ENCODE measurements around the gene C1QBP.
"Not testable (repeated sequence)": the region's sequence is repeated elsewhere in the genome, so short reads cannot be mapped to it uniquely, and the experiment has no call there.

Gene C1QBP

GRCh38 chr17:5431949-5432556, 6.9 kb downstream of the C1QBP start:
- DNase-seq, result no peak

- not testable (repeated sequence) for DNase-seq
These were observed 7.7 kb downstream of the C1QBP start for GRCh38 chr17:5431234-5431633.

DNA sequence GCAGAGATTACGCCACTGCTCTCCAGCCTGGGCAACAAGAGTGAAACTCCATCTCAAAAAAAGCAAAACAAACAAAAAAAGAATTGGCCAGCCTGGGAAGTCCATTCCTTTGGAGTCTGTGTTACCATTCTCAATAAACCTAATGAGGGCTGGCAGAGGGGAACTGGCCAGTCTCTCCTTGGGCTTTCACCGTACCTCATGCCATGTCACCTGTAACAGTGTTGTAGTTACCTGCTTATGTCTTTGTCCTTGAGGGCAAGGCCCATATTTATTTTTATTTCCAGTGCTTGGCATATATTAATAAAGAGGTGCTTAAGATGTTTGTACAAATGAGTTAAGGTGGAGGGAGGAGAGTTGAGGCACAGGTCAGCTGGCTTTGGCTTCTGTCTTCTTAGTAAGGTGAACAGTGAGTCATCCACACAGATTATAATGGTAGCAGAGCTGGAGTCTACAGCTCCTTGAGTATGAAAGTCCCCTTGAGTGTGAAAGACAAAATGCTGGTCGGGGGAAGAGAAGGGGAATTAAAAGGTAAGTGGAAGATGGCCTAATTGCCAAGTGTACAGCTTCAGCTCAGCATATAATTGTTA, 8.4 kb downstream of the C1QBP start:
- no peak for DNase-seq

- DNase-seq, result no peak
These were observed 9.6 kb downstream of the C1QBP start for GRCh38 chr17:5429191-5429887.

DNA sequence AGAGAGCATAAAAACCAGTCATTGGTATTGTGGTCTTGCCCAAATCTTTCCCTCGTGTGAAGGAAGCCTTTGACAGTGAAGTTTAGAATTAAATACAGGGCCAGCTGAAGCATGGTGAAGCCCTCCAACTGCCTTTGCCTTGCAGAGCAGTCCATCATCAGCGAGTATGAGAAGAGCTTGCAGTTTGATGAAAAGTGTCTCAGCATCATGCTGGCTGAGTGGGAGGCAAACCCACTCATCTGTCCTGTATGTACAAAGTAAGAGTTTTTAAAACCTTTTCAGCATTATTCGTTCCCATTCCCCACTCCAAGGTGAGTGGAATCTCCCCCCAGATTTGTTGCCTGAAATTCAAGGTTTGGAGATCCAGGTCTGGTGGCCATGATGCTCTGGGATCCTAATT, 13.1 kb downstream of the C1QBP start:
- DNase-seq, result no peak

DNA sequence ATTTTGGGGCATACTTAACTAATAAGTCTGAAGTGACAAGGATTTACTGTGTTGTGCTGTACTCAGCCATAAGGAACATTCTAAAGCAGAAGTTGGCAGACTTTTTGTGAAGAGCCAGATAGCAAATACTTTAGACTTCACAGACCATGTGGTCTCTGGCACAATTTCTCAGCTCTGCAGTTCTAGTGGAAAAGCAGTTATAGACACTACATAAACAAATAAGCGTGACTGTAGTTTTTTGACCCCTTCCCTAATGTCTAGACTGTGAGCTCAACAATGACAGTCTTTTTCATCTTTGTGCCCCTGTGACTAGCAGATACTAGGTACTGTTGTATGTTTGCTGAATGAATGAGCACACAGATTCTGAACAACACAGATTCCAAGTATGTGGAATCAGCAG, 14.0 kb downstream of the C1QBP start:
- DNase-seq, result no peak

GRCh38 chr17:5422505-5422904, 16.4 kb downstream of the C1QBP start:
- DNase-seq, result peak; percentile 80

GRCh38 chr17:5419959-5420653, 18.8 kb downstream of the C1QBP start, which contains the start of gene RPAIN:
RPAIN (plus strand) TSS chr17:5420182; CDS start chr17:5420211, 29 bp downstream.
- DNase-seq, result peak; percentile 95

GRCh38 chr17:5419356-5419958, 19.5 kb downstream of the C1QBP start, which contains the start of gene NUP88:
NUP88 (minus strand) TSS chr17:5419662; CDS start chr17:5419650, 12 bp downstream.
- peak; percentile 97 for DNase-seq

- peak; percentile 60 for DNase-seq
These were observed 20.0 kb downstream of the C1QBP start for GRCh38 chr17:5418858-5419355.

- no peak for DNase-seq
These were observed 22.1 kb downstream of the C1QBP start for GRCh38 chr17:5416901-5417300.

DNA sequence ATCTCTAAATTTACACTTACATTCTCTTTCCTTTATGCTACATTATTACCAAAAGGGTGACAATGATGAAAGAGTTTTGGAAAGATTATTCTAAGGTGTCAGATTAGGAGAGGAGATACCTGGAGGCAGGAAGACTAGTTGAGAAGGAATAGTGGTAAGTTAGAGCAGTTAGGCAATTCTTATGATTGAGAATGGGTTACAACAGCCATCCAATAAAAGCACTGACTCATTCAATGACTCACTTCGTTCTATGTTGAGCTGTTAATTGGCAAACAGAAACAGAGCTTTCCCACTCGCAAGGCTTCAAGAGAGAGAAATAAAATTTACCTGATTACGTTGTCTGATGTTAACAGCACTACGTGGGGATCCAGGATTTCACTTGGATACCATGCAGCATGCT, 25.3 kb downstream of the C1QBP start:
- peak; percentile 49 for DNase-seq

DNA sequence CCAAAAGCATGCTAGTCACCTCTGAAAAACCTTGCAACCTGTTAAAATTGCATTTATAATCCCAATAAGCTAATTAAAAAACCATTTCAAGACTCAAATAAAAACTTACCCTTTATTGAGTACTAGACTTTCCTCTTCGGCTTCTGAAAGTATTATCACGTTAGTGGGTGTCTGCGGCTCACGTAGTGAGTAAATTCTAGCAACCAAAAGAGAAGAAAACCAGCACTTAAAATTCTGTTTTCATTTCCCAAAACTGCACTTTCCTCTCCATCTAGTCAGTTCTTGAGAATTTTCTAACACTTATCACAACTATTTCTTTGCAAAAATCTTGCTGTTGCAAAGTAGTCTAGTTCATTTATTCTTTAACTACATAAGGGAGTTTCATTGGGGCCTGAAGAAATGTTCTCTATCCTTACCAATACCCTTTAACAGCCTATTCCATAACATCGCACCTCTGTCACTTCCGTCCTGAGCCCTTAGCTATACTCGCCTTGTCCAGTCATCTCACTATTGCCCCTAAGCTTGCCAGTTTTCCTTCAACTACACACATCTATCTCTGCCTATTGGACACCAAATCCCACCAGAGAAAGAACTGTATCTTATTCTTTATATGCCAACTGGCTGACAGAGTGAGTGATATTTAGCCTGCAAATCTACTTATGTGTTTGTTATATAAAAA, 28.2 kb downstream of the C1QBP start:
- no peak for DNase-seq

GRCh38 chr17:5408186-5408585, 30.8 kb downstream of the C1QBP start:
- DNase-seq, result no peak

- no peak for DNase-seq
These were observed 33.6 kb downstream of the C1QBP start for GRCh38 chr17:5405400-5405799.

GRCh38 chr17:5399767-5400166, 39.2 kb downstream of the C1QBP start:
- DNase-seq, result no peak

DNA sequence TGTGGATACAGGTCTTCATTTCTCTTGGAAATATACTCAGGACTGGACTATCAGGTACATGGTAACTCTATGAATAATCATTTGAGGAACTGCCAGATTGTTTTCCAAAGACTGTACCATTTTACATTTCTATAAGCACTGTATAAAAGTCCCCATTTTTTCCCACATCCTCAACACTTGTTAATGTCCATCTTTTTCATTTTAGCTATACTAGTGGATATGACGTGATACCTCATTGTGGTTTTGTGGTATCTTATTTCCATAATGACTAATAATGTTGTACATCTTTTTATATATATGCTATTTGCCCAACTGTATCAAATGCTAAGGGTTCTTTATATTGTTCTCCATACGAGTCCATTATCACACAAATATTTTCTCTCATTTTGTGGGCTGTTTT, 42.3 kb downstream of the C1QBP start:
- no peak for DNase-seq

DNA sequence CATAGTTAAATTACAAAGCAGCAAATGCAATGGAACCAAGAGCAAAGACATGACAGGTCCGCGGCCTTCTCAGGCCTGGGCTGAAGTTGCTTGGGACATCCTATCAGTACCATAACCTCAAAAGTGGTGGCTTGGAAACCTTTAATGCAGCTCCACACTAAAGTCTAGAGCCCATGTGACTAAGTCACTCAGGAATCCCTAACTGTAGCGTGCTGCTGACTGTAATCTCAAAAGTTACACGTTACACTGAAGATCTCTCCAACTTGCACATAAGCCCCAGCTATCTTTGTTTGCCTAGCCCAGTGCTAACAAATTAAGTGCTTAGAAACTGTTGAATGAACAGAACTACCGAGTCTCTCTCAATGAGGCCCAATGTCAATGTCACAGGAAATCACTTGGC, 47.3 kb downstream of the C1QBP start:
- DNase-seq, result no peak

Data from kidney glomerular epithelial cell (primary cell).